Muscle layer of duodenum (tissue), 2 donors: ENCODE measurements around the gene MIA3.

Experiments
- H3K27ac ChIP-seq: one replicate; pipeline ENCODE4 v1.7.0; 2013; ENCODE audit warnings: mild to moderate bottlenecking, low read length
- H3K27me3 ChIP-seq: one replicate; pipeline ENCODE4 v1.7.0; 2013; ENCODE audit warnings: low read depth, mild to moderate bottlenecking, control low read depth, low read length
- H3K36me3 ChIP-seq, 2 donors: one replicate each; pipeline ENCODE4 v1.7.0; 2013; ENCODE audit warnings: low read length in 2 of 2, control low read depth in 1 of 2, mild to moderate bottlenecking in 1 of 2; ENCODE audit not compliant: insufficient read depth in 2 of 2, control insufficient read depth in 1 of 2
- H3K4me1 ChIP-seq, 2 donors: one replicate each; pipeline ENCODE4 v1.7.0; 2013; ENCODE audit warnings: low read length in 2 of 2, mild to moderate bottlenecking in 2 of 2, control low read depth in 1 of 2, moderate library complexity in 1 of 2; ENCODE audit not compliant: insufficient read depth in 2 of 2, control insufficient read depth in 1 of 2
- H3K4me3 ChIP-seq, 2 donors: one replicate each; pipeline ENCODE4 v1.7.0; 2013; ENCODE audit warnings: low read length in 2 of 2, low read depth in 1 of 2, mild to moderate bottlenecking in 1 of 2
- H3K9me3 ChIP-seq, 2 donors: one replicate each; pipeline ENCODE4 v1.7.0; 2013; ENCODE audit warnings: low read length in 2 of 2, control low read depth in 1 of 2, mild to moderate bottlenecking in 1 of 2; ENCODE audit not compliant: control insufficient read depth in 1 of 2
- donor health status: healthy.

MIA3 gene

GRCh38 chr1:222713091-222713961, 95.4 kb downstream of the MIA3 start:
- Histone ChIP-seq H3K27me3 (no peaks in the 10 kb centered on the region), H3K27ac (peak overlapping the region; percentile 98), H3K4me1 (peaks cover 0 to 27% of the 10 kb centered on the region in 2 donors), H3K36me3 (peaks cover 14 to 21% of the 10 kb centered on the region in 2 donors), H3K4me3 (peak overlapping the region; percentile 89 to 94), H3K9me3 (no peaks in the 10 kb centered on the region)

- Histone ChIP-seq H3K4me3 (no peak overlapping the region), H3K36me3 (peaks cover 36 to 40% of the 10 kb centered on the region in 2 donors), H3K9me3 (no peaks in the 10 kb centered on the region), H3K27me3 (no peaks in the 10 kb centered on the region), H3K4me1 (peaks cover 0 to 15% of the 10 kb centered on the region in 2 donors), H3K27ac (no peak overlapping the region)
These were observed 98.5 kb downstream of the MIA3 start for GRCh38 chr1:222716393-222716792.
